ENCODE results near the gene MUC5AC. TPM values are rescaled to one million over a fixed set of nuclear protein-coding genes. Genes with fewer than 3 reads are reported as not detected.

MUC5AC gene
- polyA plus RNA-seq, 1 donor from 2014 or later, result not detected

DNA sequence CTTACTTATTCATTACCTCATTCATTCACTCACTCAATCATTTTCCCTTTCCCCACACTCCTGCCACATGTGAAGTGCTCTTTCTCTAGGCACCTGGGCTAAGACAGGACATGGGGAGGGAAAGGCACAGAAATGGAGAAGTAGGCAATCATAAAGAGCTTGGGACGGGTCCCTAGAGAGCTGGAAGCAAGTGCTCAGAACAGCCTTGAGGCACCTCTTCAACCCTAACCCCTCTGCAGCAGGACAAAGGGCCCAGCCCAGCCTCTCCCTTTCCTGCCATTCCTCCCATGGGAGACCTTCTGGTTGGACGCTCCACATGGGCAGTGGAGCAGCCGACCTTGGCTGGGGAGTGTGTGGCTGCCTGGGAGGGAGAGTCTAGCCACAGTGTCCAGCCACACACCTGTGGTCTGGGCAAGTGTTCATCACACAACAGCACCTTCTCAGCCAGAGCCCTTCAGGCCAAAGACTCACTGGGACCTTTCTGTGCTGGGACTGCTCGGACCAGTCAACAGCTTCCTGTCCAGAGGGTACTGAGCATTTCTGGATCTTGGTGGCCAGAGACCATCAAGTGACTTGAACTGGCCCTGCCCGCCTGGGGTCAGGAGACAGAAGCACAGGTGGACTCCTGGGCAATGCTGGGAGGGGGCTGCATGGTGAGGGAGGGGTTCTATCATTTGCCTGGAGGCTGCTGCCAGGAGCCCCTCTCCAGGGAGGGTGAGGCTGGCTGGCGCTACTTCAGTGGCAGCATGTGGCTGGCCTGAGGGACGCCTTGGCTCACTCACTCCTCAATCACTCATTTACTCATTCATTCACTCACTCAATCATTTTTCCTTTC lies 1.0 kb upstream of the MUC5AC start:
- no peaks in the 10 kb centered on the region for H3K9me2 ChIP-seq (ENCODE audit: insufficient read depth, low read length)
- H3K27me3 ChIP-seq (ENCODE audit: insufficient read depth, low read depth, low read length), result no peaks in the 10 kb centered on the region
- H3K4me2 ChIP-seq (ENCODE audit: low read length), result no peak overlapping the region
- H3K27ac ChIP-seq (ENCODE audit: low read length), result no peak overlapping the region
- no peaks in the 10 kb centered on the region for H4K20me1 ChIP-seq (ENCODE audit: insufficient read depth)
- TF ChIP-seq EZH2 (IDR thresholded peaks at IDR 0.05; ENCODE audit: borderline replicate concordance, insufficient read depth, low read length, poor library complexity, severe bottlenecking), result no peak
- no peak for TF ChIP-seq POLR2AphosphoS5 (IDR thresholded peaks at IDR 0.05)
- no peak for TF ChIP-seq REST (IDR thresholded peaks at IDR 0.05; ENCODE audit: borderline replicate concordance)
- no peak for TF ChIP-seq RAD21 (conservative IDR thresholded peaks at IDR 0.05)
- TF ChIP-seq, protein P1, sequence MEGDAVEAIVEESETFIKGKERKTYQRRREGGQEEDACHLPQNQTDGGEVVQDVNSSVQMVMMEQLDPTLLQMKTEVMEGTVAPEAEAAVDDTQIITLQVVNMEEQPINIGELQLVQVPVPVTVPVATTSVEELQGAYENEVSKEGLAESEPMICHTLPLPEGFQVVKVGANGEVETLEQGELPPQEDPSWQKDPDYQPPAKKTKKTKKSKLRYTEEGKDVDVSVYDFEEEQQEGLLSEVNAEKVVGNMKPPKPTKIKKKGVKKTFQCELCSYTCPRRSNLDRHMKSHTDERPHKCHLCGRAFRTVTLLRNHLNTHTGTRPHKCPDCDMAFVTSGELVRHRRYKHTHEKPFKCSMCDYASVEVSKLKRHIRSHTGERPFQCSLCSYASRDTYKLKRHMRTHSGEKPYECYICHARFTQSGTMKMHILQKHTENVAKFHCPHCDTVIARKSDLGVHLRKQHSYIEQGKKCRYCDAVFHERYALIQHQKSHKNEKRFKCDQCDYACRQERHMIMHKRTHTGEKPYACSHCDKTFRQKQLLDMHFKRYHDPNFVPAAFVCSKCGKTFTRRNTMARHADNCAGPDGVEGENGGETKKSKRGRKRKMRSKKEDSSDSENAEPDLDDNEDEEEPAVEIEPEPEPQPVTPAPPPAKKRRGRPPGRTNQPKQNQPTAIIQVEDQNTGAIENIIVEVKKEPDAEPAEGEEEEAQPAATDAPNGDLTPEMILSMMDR (IDR thresholded peaks at IDR 0.05; ENCODE audit: poor library complexity, severe bottlenecking), result no peak
- no peak for TF ChIP-seq MXI1 (conservative IDR thresholded peaks at IDR 0.05; ENCODE audit: poor library complexity, severe bottlenecking)
- no peak for TF ChIP-seq TAF1 (IDR thresholded peaks at IDR 0.05; ENCODE audit: low read depth)
- H3K79me2 ChIP-seq (replicated peaks; ENCODE audit: insufficient read depth, low read length), result no peaks in the 10 kb centered on the region
- H3K36me3 ChIP-seq (ENCODE audit: insufficient read depth, low read length), result no peaks in the 10 kb centered on the region
- H3K4me3 ChIP-seq (ENCODE audit: low read length), result no peak overlapping the region
- H3F3A ChIP-seq (ENCODE audit: insufficient read depth, low read length, poor library complexity, severe bottlenecking), result no peaks in the 10 kb centered on the region
- H3K9ac ChIP-seq (ENCODE audit: low read length), result no peak overlapping the region
- no peaks in the 10 kb centered on the region for H3K9me3 ChIP-seq (ENCODE audit: low read length)
- H2AFZ ChIP-seq (ENCODE audit: low read depth, low read length), result no peak overlapping the region

- no peak overlapping the region for H2AFZ ChIP-seq (ENCODE audit: low read depth, low read length)
- H3K4me3 ChIP-seq (ENCODE audit: low read length), result no peak overlapping the region
- H3K27me3 ChIP-seq (ENCODE audit: insufficient read depth, low read depth, low read length), result no peaks in the 10 kb centered on the region
These were observed 460 bp upstream of the MUC5AC start for GRCh38 chr11:1157341-1157644.

More at GRCh38 chr11:1157341-1157644, 460 bp upstream of the MUC5AC start:
- TF ChIP-seq, protein P1 (IDR thresholded peaks at IDR 0.05; ENCODE audit: poor library complexity, severe bottlenecking), result no peak
- TF ChIP-seq RAD21 (conservative IDR thresholded peaks at IDR 0.05), result no peak
- TF ChIP-seq SMC3 (conservative IDR thresholded peaks at IDR 0.05; ENCODE audit: poor library complexity), result no peak
- no peak for TF ChIP-seq POLR2AphosphoS5 (IDR thresholded peaks at IDR 0.05)
- TF ChIP-seq EZH2 (IDR thresholded peaks at IDR 0.05; ENCODE audit: borderline replicate concordance, insufficient read depth, low read length, poor library complexity, severe bottlenecking), result no peak
- no peak for TF ChIP-seq TAF1 (IDR thresholded peaks at IDR 0.05; ENCODE audit: low read depth)
- no peak for TF ChIP-seq EP300 (conservative IDR thresholded peaks at IDR 0.05; ENCODE audit: poor library complexity, severe bottlenecking)
- no peaks in the 10 kb centered on the region for H3K36me3 ChIP-seq (ENCODE audit: insufficient read depth, low read length)
- H3K4me2 ChIP-seq (ENCODE audit: low read length), result no peak overlapping the region
- no peak overlapping the region for H3K27ac ChIP-seq (ENCODE audit: low read length)
- H3K9ac ChIP-seq (ENCODE audit: low read length), result no peak overlapping the region
- no peaks in the 10 kb centered on the region for H3K9me3 ChIP-seq (ENCODE audit: low read length)
- H3F3A ChIP-seq (ENCODE audit: insufficient read depth, low read length, poor library complexity, severe bottlenecking), result no peaks in the 10 kb centered on the region
- H3K79me2 ChIP-seq (replicated peaks; ENCODE audit: insufficient read depth, low read length), result no peaks in the 10 kb centered on the region
- H3K9me2 ChIP-seq (ENCODE audit: insufficient read depth, low read length), result no peaks in the 10 kb centered on the region
- H4K20me1 ChIP-seq (ENCODE audit: insufficient read depth), result no peaks in the 10 kb centered on the region
